Natural killer cell (primary cell): Measurements from ENCODE around the gene FAM120A. TPM values are rescaled to one million over a fixed set of nuclear protein-coding genes. Genes with fewer than 3 reads are reported as not detected.

Experiments
- ATAC-seq, 3 donors: fragments of 150-1000 bp in 2 of 3; fragments of 200-7000 bp in 1 of 3; cut with Tn5 transposase; 1 replicate in 1 of 3; 2 replicates in 2 of 3; pipeline ENCODE4 v1.10.0; 2021; ENCODE audit warnings: mild to moderate bottlenecking in 2 of 3, moderate library complexity in 2 of 3
- DNase-seq, 2 donors: peaks; one replicate each; pipeline versions ENCODE4 v3.0.0 to v3.0.0-alpha.2; 2013 to 2021; ENCODE audit warnings: mixed read lengths in 1 of 2
- H3K27ac ChIP-seq: one replicate; pipeline ENCODE4 v1.5.1; 2013; ENCODE audit warnings: mild to moderate bottlenecking, low read length
- H3K27me3 ChIP-seq: one replicate; pipeline ENCODE4 v1.6.1; 2013; ENCODE audit warnings: low read length; ENCODE audit not compliant: control insufficient read depth, insufficient read depth
- H3K36me3 ChIP-seq: one replicate; pipeline ENCODE4 v1.6.1; 2013; ENCODE audit warnings: low read length; ENCODE audit not compliant: control insufficient read depth, insufficient read depth
- H3K4me1 ChIP-seq: one replicate; pipeline ENCODE4 v1.6.1; 2013; ENCODE audit warnings: low read length; ENCODE audit not compliant: control insufficient read depth, insufficient read depth
- H3K4me3 ChIP-seq: one replicate; pipeline ENCODE4 v1.5.1; 2013; ENCODE audit warnings: low read length
- H3K9me3 ChIP-seq: one replicate; pipeline ENCODE4 v1.6.1; 2013; ENCODE audit warnings: low read length; ENCODE audit not compliant: control insufficient read depth, insufficient read depth
- H3K27ac Mint-ChIP-seq, 2 donors: one replicate each; pipeline ENCODE4 v1.8.0; 2022; ENCODE audit warnings: mild to moderate bottlenecking in 2 of 2, mixed read lengths in 2 of 2, moderate library complexity in 1 of 2
- H3K27me3 Mint-ChIP-seq, 2 donors: one replicate each; pipeline ENCODE4 v1.8.0; 2022; ENCODE audit warnings: low read depth in 2 of 2, mixed read lengths in 2 of 2
- H3K36me3 Mint-ChIP-seq: one replicate; pipeline ENCODE4 v1.8.0; 2022; ENCODE audit warnings: mixed read lengths
- H3K4me1 Mint-ChIP-seq, 2 donors: one replicate each; pipeline ENCODE4 v1.8.0; 2022; ENCODE audit warnings: mixed read lengths in 2 of 2
- H3K4me3 Mint-ChIP-seq: one replicate; pipeline ENCODE4 v1.8.0; 2022; ENCODE audit warnings: mild to moderate bottlenecking, moderate library complexity, mixed read lengths
- H3K9me3 Mint-ChIP-seq, 2 donors: one replicate each; pipeline ENCODE4 v1.8.0; 2022; ENCODE audit warnings: mixed read lengths in 2 of 2
- CTCF ChIP-seq: fragments of 200-600 bp; IDR thresholded peaks from one replicate; pipeline ENCODE4 v1.8.0; 2022; ENCODE audit warnings: antibody characterized with exemption
- WGBS: methylation state at CpG from one replicate; pipeline ENCODE4 v1.1.7; 2013; ENCODE audit warnings: missing lambda C conversion rate; ENCODE audit not compliant: insufficient coverage; 5-methylcytosine and 5-hydroxymethylcytosine counted together
- intact Hi-C: fragments of 100-400 bp; cut with micrococcal nuclease; formaldehyde crosslinking; loops from one replicate; pipeline ENCODE4 v1.14.2; 2022
- total RNA-seq, 4 donors: library from RNA; stranded (reverse); fragments of 120-200 nt in 1 of 4; gene quantifications; one replicate each; pipeline versions ENCODE4 v1.2.3 to v1.2.4, GENCODE V29; 2013 to 2022

The FAM120A gene
- total RNA-seq, 3 donors from 2014 or later (not counting 1 experiment from before 2014, with no cell fraction given): 87.7 to 96.1 (median 91.5) TPM

- WGBS: 22% methylated on average over 3 of the region's 3 CpGs
- intact Hi-C loops: no loop called here
- TF ChIP-seq CTCF: no peak
- peaks cover 55 to 62% of the 10 kb centered on the region in 2 donors for H3K4me1 Mint-ChIP-seq
- H3K9me3 ChIP-seq: no peaks in the 10 kb centered on the region
- no peak overlapping the region for H3K4me3 Mint-ChIP-seq
- ATAC-seq (peak in 1 of 3 donors; percentile 36), DNase-seq (peak in 1 of 2 donors; percentile 26)
- H3K27ac Mint-ChIP-seq: peak overlapping the region; percentile 42 to 82
- H3K36me3 Mint-ChIP-seq: no peaks in the 10 kb centered on the region
- no peaks in the 10 kb centered on the region for H3K36me3 ChIP-seq
- H3K9me3 Mint-ChIP-seq: no peaks in the 10 kb centered on the region
- no peak overlapping the region for H3K27ac ChIP-seq
- peaks cover 41% of the 10 kb centered on the region for H3K4me1 ChIP-seq
- H3K27me3 ChIP-seq: no peaks in the 10 kb centered on the region
- H3K27me3 Mint-ChIP-seq: no peaks in the 10 kb centered on the region
- no peak overlapping the region for H3K4me3 ChIP-seq
These were observed 149.0 kb downstream of the FAM120A start for GRCh38 chr9:93600504-93600903.

GRCh38 chr9:93601063-93601462 lies 149.6 kb downstream of the FAM120A start:
- DNase-seq: no peak
- Histone ChIP-seq H3K27me3 (no peaks in the 10 kb centered on the region), H3K36me3 (no peaks in the 10 kb centered on the region), H3K4me1 (peaks cover 41% of the 10 kb centered on the region), H3K4me3 (no peak overlapping the region), H3K27ac (no peak overlapping the region), H3K9me3 (no peaks in the 10 kb centered on the region)
- peak overlapping the region; percentile 38 for H3K4me3 Mint-ChIP-seq
- 95% methylated on average over 3 of the region's 4 CpGs for WGBS
- intact Hi-C loops: no loop called here
- peak overlapping the region in 1 of 2 donors; percentile 42 for H3K27ac Mint-ChIP-seq
- TF ChIP-seq CTCF: no peak
- ATAC-seq: no peak
- no peaks in the 10 kb centered on the region for H3K27me3 Mint-ChIP-seq
- H3K4me1 Mint-ChIP-seq: peaks cover 52 to 60% of the 10 kb centered on the region in 2 donors
- H3K36me3 Mint-ChIP-seq: no peaks in the 10 kb centered on the region
- H3K9me3 Mint-ChIP-seq: no peaks in the 10 kb centered on the region

DNA sequence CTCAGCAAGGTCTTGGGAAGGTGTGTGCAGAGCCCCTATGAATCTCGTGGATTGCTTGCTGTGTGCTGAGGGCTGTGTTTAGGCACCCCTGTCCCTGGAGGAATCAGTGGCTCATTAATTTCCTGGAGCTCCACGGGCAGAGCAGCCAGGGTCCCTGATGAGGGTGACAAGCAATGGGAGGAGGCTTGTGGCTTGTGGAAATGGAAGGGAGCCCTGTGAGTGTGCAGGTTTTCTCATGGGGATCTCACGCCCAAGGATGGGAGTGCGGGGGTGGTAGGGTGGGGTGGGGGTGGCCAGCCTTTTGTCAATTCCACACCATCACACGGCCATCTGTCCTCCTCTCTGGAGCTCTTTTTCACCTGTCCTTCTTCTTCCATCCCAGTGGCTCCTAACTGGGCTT lies 150.2 kb downstream of the FAM120A start:
- intact Hi-C loops: no loop called here
- TF ChIP-seq CTCF: no peak
- H3K4me3 Mint-ChIP-seq: no peak overlapping the region

GRCh38 chr9:93603011-93603410 lies 151.5 kb downstream of the FAM120A start:
- 97% methylated on average over 15 of the region's 15 CpGs for WGBS
- H3K27ac Mint-ChIP-seq: no peak overlapping the region
- Histone ChIP-seq H3K4me3 (no peak overlapping the region), H3K4me1 (peaks cover 38% of the 10 kb centered on the region), H3K36me3 (no peaks in the 10 kb centered on the region), H3K9me3 (no peaks in the 10 kb centered on the region), H3K27ac (no peak overlapping the region), H3K27me3 (no peaks in the 10 kb centered on the region)
- intact Hi-C loops: no loop called here
- no peak overlapping the region for H3K4me3 Mint-ChIP-seq
- ATAC-seq: no peak
- no peaks in the 10 kb centered on the region for H3K27me3 Mint-ChIP-seq
- no peaks in the 10 kb centered on the region for H3K36me3 Mint-ChIP-seq
- H3K4me1 Mint-ChIP-seq: peaks cover 50 to 65% of the 10 kb centered on the region in 2 donors
- no peak for TF ChIP-seq CTCF
- H3K9me3 Mint-ChIP-seq: peaks cover 2 to 3% of the 10 kb centered on the region in 2 donors
- DNase-seq: no peak

More for the DNA sequence above, 150.2 kb downstream of the FAM120A start:
- Histone ChIP-seq H3K4me1 (peaks cover 41% of the 10 kb centered on the region), H3K9me3 (no peaks in the 10 kb centered on the region), H3K27me3 (no peaks in the 10 kb centered on the region), H3K36me3 (no peaks in the 10 kb centered on the region), H3K4me3 (no peak overlapping the region), H3K27ac (no peak overlapping the region)
- ATAC-seq: no peak
- Mint-ChIP-seq H3K9me3 (no peaks in the 10 kb centered on the region), H3K27me3 (no peaks in the 10 kb centered on the region), H3K4me1 (peaks cover 50 to 64% of the 10 kb centered on the region in 2 donors), H3K27ac (no peak overlapping the region), H3K36me3 (no peaks in the 10 kb centered on the region)
- DNase-seq: no peak
- WGBS: 79% methylated on average over 3 of the region's 5 CpGs
